HL-60 (cell line): Measurements from ENCODE around the gene CD109.
A peak's percentile ranks its signal among the peaks of the same experiment; 100 is the strongest.

ENCODE experiments used
- CTCF ChIP-seq: IDR thresholded peaks from one replicate; pipeline ENCODE4 v1.5.1; 2011; ENCODE audit warnings: low read length, control low read depth, inconsistent platforms; ENCODE audit not compliant: insufficient read depth
- GABPA ChIP-seq: IDR thresholded peaks from 2 replicates; pipeline ENCODE4 v1.6.1; 2012; ENCODE audit warnings: low read depth
- POLR2AphosphoS5 ChIP-seq: IDR thresholded peaks from 2 replicates; pipeline ENCODE4 v1.6.1; 2012; ENCODE audit warnings: low read depth
- REST ChIP-seq: IDR thresholded peaks from 2 replicates; pipeline ENCODE4 v1.6.1; 2012; ENCODE audit warnings: low read depth; ENCODE audit not compliant: insufficient replicate concordance
- SPI1 ChIP-seq: IDR thresholded peaks from 2 replicates; pipeline ENCODE4 v1.6.1; 2012; ENCODE audit warnings: low read depth, mild to moderate bottlenecking, borderline replicate concordance

- peak; percentile 37 for TF ChIP-seq CTCF
- no peak for TF ChIP-seq GABPA
- no peak for TF ChIP-seq POLR2AphosphoS5
- TF ChIP-seq REST = no peak
- no peak for TF ChIP-seq SPI1
Measured at GRCh38 chr6:73854998-73855718, 159.2 kb downstream of the CD109 start.
